GM19099 (cell line): ENCODE data around the gene REPIN1.

Experiments
- POLR2A ChIP-seq: IDR thresholded peaks from 3 replicates; pipeline ENCODE4 v1.6.1; 2011; ENCODE audit warnings: low read depth; ENCODE audit not compliant: insufficient read length; ENCODE audit errors: extremely low read depth

Gene REPIN1

DNA sequence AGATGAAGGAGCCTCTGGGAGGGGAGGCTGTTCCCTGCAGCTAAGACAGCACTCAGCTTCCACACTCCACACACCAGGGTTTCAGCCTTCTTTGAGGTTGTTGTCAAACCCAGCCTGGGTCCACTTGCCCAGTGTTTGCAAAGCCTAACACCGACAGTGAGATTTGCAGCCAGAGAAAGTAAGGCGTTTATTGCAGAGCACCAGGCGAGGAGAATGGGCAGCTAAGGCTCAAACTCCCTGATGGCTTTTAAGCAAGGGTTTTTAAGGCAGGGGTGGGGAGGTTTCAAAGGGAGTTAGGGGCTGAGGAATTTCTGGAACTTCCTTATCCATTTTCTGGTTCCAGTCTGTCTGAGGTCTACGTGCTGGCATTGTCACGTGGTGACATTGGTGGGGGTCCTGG lies 5.8 kb downstream of the REPIN1 start:
- TF ChIP-seq POLR2A, result no peak

DNA sequence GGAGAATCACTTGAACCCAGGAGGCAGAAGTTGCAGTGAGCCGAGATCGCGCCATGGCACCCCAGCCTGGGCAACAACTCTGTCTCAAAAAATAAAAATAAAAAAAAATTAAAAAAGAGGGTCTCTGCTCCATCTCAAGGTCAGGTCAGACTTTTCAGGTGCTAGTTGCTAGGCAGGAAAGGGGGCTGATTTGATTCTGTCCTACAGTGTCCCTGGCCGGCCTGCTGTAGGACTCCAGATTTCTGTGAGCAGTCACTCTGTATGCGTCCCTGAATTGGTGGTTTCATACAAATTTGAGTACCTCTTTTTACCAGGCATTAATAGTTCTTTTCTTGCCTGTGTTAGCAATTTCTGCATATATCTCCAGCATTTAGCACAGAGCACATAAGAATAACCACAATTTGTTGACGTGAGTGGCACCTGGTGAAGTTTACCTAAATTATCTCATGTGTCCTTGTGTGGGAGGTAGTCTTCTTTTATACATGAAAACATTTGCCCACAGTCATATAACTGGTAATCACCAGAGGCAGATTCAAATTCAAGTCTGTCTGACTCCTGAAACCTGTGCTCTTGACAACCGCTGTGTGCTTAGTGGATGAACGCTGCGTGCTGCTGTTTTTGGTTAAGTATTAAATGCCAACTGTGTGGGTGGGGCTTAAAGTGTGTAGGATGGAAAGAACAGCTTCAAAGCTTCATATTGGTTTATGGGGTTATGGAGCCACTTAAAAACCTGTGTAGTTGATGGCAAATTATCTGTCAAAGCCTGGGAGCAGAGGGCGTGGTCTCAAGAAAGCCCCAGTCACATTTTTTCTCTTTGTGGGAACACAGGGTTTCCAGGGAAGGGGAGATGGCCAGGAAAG lies 7.3 kb downstream of the REPIN1 start:
- TF ChIP-seq POLR2A, result peak; percentile 51

DNA sequence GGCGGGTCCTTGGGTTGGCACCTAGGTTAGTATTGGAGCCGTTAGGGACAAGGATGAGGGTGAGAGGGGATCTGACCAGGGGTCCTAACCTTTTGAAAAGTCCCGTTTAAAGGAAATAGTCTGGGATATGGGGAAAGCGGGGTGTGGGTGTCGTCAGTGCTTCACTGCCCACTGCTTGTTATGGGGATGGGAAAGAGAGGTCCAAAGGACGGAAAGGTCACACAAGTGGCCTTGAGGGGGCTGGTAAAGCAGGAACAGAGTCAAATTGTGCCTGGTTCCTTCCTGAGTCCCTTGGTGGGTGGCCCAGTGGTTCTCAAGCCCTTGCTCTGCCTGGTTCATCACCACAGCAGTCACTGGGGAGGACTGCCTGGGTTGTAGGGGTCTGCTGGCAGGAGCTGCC lies 7.9 kb downstream of the REPIN1 start:
- TF ChIP-seq POLR2A, result peak; percentile 39

DNA sequence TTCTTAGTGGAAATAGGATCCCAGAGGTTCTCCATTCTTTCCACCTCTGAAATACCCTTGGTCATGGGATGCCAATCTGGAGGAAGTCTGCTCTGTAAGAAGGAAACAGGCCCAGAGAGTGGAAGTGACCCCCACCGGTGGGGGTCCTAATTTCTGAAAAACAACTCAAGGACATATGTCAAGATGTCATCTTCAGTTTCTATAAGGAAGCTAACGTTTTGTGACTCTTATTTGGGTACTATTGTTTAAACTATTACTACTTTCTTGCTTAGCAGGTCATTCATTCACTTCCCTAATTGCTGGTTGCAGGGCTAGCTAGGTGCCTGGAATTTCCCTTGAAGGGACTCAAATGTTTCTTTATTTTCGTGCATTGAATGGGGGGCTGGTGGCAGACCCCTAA lies 8.6 kb downstream of the REPIN1 start:
- TF ChIP-seq POLR2A, result no peak

DNA sequence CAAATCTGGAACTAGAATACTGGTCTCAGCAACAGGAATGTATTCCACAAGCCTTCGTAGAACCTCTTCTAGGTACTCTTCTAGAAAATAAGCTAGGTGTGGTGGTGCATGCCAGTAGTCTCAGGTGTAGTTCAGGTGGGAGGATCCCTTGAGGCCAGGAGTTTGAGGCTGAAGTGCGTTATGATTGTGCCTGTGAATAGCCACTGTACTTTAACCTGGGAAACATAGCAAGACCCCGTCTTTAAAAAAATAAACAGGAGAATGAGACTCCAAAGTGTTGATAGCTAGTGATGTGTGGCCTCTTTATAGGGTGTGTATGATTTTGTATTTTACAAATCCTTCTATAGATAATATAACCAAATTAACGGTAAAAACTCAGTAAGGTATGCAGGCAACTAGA lies 9.0 kb downstream of the REPIN1 start:
- no peak for TF ChIP-seq POLR2A

DNA sequence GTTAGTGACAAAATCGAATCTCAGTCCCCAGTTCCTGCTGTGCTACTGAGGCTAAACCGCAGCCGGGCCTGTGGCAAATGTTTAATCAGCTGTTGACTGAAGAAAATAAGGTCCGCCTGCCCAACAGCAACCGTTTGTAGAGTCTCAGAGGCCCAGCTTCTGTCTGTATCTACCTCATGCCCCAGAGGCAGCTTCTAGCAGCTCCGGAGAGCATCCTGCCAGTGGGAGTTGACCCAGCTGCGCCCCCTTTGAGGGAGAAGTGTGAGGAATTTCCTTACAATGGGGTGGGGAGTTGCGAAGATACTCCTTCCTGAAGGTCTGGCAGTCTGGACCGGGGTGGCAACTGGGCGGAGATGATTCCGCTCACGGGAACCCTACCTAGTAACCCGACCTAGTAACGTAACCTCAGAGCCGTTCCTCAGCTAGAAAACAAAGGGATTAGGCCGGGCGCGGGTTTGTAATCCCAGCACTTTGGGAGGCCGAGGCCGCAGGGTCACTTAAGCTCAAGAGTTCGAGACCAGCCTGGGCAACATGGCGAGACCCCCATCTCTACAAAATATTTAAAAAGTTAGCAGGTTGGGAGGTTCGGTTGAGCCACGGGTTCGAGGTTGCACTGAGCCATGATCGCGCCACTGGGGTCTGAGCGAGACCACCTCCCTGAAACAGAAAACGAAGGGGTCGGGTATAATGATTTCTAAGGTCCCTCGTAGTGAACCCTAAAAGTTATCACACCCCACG lies 9.7 kb downstream of the REPIN1 start:
- TF ChIP-seq POLR2A, result peak; percentile 86

DNA sequence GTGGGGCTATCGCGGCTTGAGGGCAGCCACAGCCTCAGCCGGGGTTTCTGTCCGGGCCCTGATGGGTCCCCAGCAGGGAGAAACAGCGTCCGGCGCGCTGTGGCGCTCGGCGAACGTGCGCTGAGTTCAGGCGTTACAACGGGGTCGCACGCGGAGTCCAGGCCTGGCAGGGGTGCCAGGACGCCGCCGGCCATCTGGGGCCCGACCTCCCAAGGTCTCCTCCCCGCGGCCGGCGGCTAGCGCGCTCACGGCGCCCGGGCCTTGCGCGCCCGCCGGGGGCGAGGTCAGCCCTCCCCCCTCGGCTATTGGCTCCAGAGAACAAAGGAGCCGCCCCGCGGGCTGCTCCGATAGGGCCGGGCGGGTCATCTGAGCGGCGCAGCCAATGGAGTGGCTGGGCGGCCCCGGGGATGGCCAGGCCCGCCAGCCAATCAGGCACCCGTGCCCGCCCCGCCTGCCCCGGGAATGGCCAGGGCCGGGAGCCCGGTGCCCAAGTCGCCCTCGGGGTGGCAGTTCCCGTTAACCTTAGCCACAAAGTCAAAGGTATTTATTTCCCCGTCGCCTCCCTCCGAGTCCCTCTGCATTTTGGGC lies 10.3 kb downstream of the REPIN1 start, which contains the start of gene ZNF775:
TSS of gene ZNF775 (plus strand) at position 478 of the 588 bp plus-strand sequence. CDS start 9,141 bp downstream, outside the sequence.
- TF ChIP-seq POLR2A, result peak; percentile 96

DNA sequence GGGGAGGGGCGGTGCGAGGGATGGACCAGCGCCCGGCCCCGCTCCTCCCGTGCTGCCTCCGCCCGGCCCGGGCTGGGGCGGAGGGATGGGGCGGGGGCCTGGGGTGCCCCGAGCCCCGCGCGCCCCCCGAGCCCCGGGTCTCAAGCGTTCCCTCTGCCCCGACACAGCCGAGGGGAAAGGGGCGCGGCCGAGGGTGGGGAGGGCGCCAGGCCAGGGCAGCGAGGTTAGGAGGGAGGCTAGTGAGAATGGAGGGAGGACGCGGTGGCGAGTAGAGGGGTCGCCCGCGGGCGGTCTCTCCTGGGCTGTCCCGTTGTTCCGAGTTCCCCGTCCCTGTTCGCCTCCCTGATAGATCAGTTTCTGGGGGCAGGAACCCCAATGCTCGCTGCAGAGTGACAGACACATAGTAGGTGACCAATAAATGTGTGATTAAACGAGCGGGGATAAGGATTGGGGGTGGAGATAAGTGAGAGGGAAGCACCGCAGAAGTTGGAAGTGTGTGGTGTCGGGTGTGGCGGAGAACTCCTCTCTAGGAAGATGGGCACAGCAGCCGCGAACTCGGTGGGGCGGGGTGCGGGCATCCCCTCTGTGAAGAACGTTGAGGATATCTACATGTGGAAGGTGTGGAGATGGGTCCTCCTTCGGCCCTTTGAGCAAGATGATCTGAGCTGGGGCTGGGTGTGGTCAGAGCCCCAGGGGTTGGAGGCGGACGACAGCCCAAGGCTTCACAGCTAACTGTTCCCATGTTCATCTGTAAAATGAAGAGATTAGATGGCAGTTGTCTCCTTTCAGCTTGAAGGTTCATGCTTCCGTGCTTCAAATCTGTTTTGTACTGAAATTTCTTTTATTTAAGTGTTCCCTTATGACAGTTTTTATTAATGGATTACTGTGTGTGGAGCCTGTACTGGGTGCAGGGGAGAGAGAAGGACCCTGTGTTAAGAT lies 11.1 kb downstream of the REPIN1 start:
- peak; percentile 62 for TF ChIP-seq POLR2A

DNA sequence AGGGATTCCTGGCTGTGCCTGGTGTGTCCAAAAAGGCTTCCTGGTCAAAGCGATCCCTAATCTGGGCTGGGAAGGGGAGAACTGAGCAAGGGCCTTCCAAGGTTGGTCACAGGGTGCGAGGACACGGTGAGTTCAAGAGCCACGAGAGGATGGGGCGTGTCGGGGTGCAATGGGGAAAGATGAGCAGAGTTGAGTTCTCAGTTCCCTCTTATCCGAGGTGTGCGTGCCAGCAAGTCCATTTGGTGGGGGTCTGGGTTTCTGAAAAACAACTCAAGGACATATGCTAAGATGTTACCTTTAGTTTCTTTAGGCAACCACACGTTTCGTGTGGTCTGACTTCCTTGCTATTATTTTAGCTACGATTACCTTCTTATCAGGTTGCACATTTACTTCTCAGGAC lies 11.8 kb downstream of the REPIN1 start:
- TF ChIP-seq POLR2A, result peak; percentile 72

DNA sequence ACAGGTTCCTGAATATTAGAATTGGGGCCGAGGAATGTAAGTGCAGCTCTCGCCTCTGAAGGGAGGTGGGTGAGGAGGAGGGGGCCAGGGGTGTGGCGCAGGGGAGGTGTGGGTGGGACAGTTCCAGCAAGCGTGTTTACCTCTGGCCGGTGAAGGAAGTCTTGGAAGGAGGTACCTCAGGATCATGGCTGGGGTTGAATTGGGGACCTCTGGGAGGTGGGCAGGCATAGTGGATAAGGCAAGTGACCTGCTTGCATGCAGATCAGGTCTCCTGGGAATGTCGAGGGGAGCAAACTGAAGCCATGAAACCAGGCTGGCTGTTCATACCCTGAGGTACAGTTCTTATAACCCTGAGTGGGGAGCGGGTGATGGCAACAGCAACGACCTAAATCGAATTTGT lies 12.5 kb downstream of the REPIN1 start:
- peak; percentile 16 for TF ChIP-seq POLR2A

DNA sequence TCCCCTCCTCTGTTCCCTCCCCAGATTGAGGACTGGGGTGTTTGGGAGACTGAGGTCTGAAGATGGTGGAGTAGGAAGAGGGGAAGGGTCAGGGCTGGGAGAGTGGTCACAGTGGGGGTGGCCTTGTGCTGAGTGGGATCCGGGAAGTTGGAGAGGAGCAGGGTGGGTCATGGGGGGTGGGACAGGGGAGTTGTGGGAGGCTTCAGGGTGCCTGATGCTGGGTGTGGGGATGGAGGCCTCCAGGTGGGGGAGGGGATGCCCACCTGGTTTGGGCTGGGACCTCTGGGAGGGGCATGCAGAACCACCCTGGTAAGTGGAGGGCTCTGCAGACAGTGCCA lies 13.1 kb downstream of the REPIN1 start:
- TF ChIP-seq POLR2A, result no peak

DNA sequence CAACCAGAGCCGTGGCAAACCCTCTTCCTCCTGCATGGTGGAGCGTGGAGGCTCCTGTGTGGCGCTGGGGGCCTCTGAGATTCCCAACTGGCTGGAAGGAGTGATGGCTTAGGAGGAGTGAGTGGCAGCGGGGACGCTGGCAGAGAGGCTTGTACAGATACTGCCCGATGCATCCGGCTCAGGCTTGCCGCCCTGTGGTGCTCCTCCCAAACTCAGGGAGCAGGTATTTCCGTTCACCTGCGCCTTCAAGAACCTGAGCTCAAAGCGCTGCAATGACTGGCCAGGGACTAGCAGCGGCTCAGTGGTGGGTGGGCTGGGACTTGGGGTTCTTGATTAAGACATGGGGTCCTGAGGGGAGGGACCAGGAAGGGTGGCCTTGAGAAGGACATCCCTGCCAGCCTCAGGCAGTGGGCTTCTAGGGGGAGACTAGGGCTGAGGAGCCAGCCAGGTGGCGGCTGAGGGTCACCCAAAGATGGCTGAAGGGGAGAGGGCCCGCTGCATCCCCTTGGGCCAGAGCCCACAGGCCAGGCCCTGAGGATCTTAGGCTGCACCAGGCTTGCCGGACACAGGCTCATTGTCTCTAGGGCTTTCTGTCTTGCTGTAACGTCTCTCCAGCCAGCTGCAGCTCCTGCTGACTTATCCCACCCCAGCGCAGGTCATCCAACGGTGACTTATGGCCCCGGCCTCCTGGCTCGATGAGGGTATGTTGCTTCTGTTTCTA lies 13.7 kb downstream of the REPIN1 start:
- peak; percentile 12 for TF ChIP-seq POLR2A

DNA sequence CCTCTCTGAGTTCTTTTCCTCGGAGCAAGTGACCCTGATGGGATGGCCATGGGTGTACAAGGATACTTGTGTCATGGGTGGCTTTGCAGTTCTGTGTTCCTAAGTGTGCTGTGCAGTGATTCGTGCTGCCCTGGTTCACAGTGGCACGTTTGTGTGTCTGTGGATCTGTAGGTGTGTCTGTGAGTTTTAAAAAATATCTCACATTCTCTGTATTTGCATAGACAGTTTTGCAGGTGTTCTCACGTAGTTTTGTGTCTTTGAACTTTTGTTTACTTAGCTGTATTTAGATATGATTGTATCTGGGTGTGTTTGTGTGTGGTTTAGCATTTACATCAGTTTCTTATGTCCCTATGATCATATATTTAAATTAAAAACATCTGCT lies 14.2 kb downstream of the REPIN1 start:
- TF ChIP-seq POLR2A, result peak; percentile 52
